Measurements from ENCODE around the gene THOC6.

The THOC6 gene

GRCh38 chr16:3035289-3035971, 11.6 kb downstream of the THOC6 start:
- DNase-seq (ENCODE audit: low spot score): no peak
- no peak for TF ChIP-seq CTCF (IDR thresholded peaks at IDR 0.05; ENCODE audit: extremely low read depth, missing control alignments)

- TF ChIP-seq CTCF (IDR thresholded peaks at IDR 0.05; ENCODE audit: extremely low read depth, missing control alignments): no peak
- no peak for DNase-seq (ENCODE audit: low spot score)
Measured at GRCh38 chr16:3035972-3036725, 12.3 kb downstream of the THOC6 start.

- no peak for TF ChIP-seq CTCF (IDR thresholded peaks at IDR 0.05; ENCODE audit: extremely low read depth, missing control alignments)
- DNase-seq (ENCODE audit: low spot score): no peak
Measured at GRCh38 chr16:3036726-3037315, 13.0 kb downstream of the THOC6 start, which contains the start of gene BICDL2. BICDL2 (minus strand) TSS chr16:3036944; CDS start chr16:3035496, 1,448 bp downstream.

GRCh38 chr16:3038256-3038655, 14.4 kb downstream of the THOC6 start:
- DNase-seq (ENCODE audit: low spot score): no peak
- TF ChIP-seq CTCF (IDR thresholded peaks at IDR 0.05; ENCODE audit: extremely low read depth, missing control alignments): no peak

- no peak for DNase-seq (ENCODE audit: low spot score)
- TF ChIP-seq CTCF (IDR thresholded peaks at IDR 0.05; ENCODE audit: extremely low read depth, missing control alignments): no peak
Measured at GRCh38 chr16:3038896-3039295, 15.1 kb downstream of the THOC6 start.

GRCh38 chr16:3042376-3042775, 18.5 kb downstream of the THOC6 start:
- DNase-seq (ENCODE audit: low spot score): no peak
- no peak for TF ChIP-seq CTCF (IDR thresholded peaks at IDR 0.05; ENCODE audit: extremely low read depth, missing control alignments)

- no peak for DNase-seq (ENCODE audit: low spot score)
- no peak for TF ChIP-seq CTCF (IDR thresholded peaks at IDR 0.05; ENCODE audit: extremely low read depth, missing control alignments)
Measured at GRCh38 chr16:3044708-3045107, 20.9 kb downstream of the THOC6 start.

All from GM20000 (cell line).